ENCODE results near the gene OR7D2.
A peak's percentile ranks its signal among the peaks of the same experiment; 100 is the strongest.

Gene OR7D2

GRCh38 chr19:9205501-9206113 lies 26.8 kb downstream of the OR7D2 start:
- peak; percentile 68 for DNase-seq (ENCODE audit: low spot score)

GRCh38 chr19:9219489-9219888 lies 40.7 kb downstream of the OR7D2 start, which contains the start of gene OR7D4:
Gene OR7D4 (minus strand): TSS chr19:9219589. CDS start chr19:9214837, 4,752 bp downstream.
- no peak for DNase-seq (ENCODE audit: low spot score)

Data from D341Med (cell line).